EL (cell line): ENCODE results near the gene NOTCH2NLA.
"Not testable (repeated sequence)": the region's sequence is repeated elsewhere in the genome, so short reads cannot be mapped to it uniquely, and the experiment has no call there.

Experiments used
- DNase-seq: peaks from one replicate; pipeline ENCODE4 v3.0.0-alpha.2; 2016

NOTCH2NLA gene

DNA sequence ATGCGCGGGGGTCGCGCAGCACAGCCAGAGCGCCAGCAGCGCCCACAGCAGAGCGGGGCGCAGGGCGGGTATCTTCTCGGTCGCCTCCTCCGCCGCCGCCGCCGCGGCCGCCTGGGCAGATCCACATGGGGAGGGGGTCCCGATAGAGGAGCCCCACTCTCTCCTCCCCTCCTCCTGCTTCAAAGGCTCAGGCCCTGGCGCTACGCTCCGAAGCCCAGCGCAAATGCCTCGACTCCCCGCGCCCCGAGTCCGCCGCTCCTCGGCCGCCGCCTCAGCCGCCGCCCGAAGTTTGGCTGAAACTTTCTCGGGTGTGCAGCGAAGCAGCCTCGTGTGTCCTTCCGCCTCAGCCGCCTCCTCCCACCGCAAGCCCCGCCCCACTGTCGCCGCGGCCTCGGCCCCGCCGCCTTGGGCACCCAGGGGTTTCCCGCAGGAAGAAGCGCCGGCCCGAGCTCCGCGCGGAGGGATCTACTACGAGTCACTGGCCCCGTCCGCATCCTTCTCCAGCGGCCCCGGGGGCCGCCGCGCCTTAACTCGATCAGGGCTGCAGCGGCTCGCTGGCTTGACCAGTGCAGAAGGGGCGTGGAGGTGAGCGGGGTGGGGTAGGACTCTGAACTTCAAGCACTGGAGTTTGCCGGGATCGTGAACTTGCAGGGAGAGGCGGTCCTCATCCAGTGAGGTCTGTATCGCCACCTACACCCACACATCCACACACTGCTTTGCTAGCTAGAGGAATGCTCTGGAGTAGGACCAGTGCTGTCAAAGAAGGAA, at the start of gene NOTCH2NLA:
Gene NOTCH2NLA (minus strand): TSS at position 312 of the 768 bp plus-strand sequence. CDS start 39,684 bp downstream, outside the sequence.
- not testable (repeated sequence) for DNase-seq

DNA sequence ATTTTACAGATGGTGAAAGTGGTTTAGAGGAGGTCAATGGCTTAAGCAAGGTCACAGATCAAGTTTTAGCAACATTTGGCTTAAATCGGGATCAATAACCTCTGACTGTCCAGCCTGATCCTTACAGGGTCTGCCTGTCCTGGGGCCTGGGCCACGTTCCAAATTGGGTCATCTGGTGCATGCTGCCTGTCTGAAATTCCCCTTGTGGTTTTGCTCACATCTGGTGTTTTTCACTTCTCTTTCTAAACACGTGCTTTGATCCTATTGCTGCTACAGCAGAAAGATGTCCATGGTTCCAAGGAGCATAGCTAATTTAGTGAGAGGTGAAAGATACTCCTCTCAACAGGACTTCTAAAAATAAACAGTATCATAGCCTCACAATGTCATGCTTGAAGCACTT, 49.5 kb upstream of the NOTCH2NLA start:
- DNase-seq, result not testable (repeated sequence)

DNA sequence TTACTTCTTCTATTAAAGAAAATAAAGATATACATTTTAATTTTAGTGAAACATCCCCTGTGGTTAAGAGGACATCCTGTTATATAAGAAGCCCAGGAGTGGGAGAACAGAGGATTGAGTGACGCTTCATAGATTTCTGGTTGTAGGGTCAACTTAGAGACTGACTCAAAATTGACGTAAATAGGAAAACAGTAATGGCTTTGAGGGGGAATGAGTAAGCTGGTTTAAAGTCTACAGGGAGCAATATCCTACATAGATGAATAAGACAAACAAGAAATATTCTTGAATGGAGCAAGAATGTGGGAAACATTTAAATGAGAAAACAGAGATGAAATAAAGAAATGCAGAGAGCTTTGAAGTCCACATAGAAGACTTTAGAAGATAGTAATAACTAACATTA, 48.3 kb upstream of the NOTCH2NLA start:
- not testable (repeated sequence) for DNase-seq

DNA sequence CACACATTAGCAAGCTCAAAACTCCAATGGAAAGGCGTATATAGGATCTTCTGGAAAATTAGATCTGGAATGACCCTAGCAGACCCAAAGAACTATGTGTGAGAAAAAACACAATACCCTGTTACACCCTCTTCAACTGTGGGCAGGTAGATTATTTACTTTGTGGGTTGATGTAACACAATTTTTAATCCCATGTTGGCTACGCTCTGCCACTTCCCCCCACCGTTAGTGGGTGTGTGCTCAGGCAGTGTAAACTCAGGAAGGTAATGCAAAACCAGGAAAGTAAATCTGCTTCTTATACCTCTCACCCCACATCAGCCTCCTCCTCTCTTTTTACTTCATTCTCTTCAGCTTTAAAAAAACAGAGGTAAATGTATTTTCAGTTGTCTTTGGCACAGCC, 45.3 kb upstream of the NOTCH2NLA start:
- not testable (repeated sequence) for DNase-seq

DNA sequence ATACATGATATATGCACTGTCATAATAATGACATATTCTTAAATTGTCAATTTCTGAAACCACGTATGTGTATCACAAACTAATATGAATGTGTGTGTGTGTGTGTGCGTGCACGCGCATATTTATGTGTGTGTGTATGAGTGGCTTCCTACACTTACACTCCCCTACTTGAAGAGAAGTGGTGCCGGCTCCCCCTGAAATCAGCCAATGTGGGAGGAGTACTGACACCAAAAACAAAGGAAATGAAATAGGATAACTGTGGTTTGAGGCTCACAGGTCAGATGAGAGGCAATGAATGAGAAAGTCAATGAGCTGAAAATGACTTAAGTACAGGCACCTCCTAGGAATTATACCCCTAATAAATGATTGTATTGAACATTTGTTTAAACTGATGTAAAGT, 44.4 kb upstream of the NOTCH2NLA start:
- DNase-seq, result not testable (repeated sequence)

DNA sequence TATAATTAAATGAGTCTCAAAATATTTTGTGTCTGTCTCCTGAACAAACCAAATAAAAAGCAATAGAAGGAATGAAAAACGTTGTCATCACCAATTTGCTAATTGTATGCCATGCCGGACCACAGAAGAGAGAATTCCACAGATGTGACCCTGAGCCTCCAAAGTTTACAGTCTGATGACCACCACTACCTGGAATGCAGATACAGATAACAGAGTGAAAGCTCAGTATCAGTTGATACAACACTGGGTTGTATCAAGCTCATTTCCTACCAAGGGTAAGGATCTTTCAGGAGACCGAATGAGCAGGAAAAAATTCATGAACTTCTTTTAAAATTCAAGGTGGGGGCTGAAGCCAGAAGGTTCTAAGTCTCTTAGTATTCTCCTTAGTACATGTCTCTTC, 43.9 kb upstream of the NOTCH2NLA start:
- not testable (repeated sequence) for DNase-seq

DNA sequence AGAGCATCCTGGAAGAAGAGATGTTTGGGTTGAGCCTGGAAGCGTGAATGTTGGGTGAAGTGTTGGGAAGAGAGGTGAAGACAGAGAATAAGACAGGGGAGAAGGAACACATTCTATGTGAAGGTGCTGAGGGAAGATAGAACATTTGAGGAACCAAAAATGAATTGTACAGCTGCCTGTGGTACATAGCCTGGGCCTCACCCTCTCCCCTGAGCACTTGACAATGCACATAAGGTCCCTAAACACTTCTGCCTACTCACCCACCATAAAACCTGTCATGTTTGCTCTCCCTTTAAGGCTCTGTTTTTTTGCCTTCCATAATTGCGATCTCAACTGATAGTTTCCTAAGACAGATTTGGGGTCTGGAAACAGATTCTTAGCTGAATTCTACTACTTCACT, 43.2 kb upstream of the NOTCH2NLA start:
- DNase-seq, result not testable (repeated sequence)

DNA sequence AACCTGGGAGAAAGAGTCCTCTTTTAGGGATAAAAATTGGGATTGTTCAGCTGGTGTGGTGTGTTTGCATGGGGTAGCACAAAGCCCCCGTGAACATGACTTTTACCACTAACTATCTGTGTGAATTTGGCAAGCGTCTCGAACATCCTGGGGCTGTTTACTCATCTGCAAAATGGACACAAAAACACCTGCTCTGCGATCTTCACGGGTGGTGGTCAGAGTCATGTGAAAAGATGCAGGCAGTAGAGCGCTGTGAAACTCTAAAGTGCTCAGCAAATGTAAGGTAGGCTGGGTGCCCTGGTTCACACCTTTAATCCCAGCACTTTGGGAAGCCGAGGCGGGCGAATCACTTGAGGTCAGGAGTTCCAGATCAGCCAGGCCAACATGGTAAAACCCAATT, 41.3 kb upstream of the NOTCH2NLA start:
- DNase-seq, result not testable (repeated sequence)

DNA sequence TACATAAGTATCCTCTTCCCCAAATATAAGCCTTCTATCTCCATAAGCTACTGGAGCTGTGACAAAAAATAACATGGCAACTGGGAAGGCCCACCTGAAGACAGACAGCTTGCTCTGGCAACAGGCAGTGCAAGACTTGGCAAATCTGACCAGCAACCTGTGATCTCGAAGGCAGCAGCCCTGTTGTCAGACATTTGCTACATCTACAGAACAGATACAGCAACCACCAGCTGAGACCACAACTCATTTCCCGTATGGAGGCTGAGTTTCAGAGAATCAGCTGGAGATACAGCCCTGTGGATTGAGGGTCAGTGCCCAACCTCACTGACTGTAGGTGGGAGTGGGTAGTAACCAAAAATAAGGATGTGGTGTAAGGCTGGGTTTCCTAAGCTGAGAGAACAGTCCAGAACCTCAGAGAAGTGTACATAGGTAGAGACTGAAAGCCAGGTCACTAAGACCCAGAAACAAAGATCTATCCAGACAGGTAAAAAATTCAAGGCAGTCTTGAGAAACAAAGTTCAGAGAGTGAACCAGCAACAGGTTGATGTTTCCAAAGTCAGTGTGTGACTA, 37.4 kb upstream of the NOTCH2NLA start:
- DNase-seq, result not testable (repeated sequence)

DNA sequence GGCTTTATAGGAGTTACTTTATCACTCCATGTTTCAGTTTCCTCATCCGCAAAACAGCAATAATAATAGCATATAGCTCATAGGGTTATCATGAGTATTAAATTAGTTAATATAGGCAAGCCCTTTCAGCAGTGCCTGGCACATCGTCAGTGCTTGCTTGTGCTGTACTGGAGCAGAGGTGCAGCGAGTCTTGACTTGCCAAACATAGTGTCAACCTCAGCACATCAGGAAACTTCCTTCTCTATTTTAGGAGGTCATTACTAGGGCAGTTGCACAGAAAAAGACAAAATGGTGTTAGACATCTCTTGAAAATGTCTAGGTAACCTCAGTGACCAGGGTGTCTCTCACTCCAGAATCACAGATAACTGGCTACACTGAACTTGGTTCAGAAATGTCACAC, 35.9 kb upstream of the NOTCH2NLA start:
- not testable (repeated sequence) for DNase-seq

DNA sequence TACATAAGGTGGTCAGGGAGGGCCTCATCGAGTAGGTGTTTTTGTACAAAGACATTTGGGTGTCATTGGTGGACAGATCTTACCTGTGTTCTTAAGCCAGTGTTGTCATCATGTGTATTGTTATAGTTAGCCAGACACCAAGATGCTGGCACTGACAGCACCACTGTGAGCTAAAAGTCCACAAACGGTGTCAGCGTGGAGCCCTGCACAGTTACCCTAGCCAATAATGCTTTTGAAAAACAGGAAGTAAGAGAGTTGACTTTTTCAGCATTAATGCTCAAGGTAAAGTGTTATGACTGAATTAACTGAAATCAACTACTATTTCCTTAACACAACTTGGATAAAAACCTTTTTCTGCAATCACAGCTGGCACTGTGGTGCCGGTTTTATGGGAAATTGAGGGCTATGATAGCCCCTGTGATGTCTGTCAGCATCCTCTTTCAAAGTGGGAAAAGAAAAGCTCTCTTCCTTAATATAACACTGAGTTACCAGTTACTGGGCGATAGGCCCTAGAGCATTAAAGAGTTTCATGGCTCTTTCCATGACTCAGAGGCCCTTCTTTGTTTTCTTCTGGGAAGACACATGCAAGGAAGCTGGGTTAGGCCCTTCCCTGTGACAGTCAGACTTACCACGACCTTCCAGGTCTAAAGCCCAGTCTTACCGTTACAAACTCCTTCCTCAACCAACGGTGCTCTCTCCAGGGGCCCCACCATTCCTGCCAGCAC, 31.3 kb upstream of the NOTCH2NLA start:
- DNase-seq, result not testable (repeated sequence)

DNA sequence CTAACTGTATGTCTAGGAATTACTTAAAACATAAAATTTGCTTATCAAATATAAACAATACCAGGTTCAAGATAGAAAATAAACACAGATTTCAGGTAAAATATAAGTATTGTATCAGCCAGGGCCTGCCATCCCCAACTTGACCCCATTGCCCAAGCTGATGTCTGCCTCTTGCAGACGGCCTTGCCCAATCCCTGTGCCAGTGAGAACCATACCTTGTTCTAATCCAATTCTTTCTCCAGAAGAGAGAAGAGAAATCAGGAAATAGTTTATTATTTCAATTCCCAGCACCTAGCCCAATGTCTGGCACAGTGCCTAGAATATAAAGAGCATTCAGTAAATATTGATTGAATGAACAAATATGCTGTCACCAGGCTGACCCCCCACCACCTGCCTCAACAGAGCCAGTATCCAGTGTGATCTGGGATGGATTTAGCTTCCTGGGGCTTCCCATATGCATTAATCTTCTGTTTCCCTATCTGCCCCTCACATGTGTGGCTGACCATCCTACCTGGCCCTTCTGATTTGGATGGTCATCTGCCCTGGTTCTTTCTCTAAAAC, 29.3 kb upstream of the NOTCH2NLA start:
- DNase-seq, result not testable (repeated sequence)

DNA sequence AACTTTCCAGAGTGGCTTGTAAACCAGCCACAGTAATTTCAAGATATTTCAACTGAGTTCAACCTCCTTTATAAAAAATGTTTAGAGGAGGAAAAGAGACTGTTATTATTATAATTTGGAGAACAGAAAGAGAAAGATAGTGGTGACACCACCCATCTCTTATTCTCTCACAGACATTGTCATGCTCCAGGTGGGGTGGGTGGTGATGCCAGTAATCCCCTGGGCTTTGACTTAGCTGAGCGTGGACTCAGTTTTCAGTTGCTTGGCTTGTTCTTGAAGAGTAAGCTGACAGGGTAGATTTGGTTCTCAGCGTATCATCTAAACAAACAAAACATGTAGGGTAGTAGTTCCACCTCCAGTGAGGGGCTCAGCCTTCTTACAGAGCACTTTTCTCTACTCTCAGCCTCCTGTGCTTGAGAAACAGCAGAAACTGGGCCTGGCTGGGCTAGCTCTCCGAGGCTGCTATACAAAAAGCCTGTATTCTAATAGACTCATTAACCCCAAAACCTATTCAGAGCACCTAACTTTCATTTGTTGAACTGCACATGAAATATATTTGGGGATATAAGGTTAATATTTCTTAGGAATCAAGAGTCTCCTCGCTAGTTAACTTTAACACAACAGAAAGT, 25.9 kb upstream of the NOTCH2NLA start:
- DNase-seq, result not testable (repeated sequence)

DNA sequence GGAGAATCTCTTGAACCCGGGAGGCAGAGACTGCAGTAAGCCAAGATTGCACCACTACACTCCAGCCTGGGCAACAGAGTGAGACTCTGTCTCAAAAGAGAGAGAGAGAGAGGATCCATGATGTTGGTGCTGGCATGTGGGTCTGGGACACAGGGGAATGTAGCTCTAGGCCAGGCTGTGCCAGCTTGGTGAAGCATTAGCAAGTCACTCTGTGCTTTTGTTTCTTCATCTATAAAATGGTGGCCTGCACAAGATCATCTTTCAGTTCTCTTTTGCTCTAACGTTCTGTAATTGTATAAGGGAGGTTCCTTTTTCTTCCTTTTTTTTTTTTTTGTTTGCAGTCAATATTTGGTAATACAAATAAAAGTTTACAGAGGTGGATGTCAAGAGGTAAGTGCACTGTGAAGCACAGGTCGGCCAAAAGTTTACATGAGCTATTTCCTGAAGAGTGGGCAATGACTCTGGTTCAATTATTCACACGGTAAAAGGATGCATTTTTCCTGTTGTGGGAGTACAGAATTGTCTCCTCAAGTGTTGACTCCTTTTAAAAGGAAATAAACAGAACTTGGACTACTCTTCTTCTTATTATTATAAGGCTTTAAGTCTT, 24.5 kb upstream of the NOTCH2NLA start:
- DNase-seq, result not testable (repeated sequence)

DNA sequence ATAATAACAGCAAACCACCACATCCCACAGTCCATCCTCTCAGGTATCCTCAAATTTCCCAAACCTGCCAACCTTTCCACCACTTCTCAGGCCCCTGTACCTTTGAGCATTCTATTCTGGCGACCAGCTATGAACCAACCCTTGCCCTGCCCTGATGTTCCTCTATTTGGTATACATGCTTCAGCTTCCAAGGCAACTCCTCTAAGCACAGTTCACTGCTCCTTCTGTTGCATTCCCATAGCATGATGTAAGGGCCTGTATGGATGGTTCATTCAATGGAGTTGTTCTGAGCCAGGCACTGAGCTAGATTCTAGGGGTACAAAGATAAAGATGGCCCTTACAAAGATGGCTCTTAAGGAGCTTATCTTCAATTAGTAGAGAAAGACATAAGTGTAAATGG, 22.7 kb upstream of the NOTCH2NLA start:
- not testable (repeated sequence) for DNase-seq

DNA sequence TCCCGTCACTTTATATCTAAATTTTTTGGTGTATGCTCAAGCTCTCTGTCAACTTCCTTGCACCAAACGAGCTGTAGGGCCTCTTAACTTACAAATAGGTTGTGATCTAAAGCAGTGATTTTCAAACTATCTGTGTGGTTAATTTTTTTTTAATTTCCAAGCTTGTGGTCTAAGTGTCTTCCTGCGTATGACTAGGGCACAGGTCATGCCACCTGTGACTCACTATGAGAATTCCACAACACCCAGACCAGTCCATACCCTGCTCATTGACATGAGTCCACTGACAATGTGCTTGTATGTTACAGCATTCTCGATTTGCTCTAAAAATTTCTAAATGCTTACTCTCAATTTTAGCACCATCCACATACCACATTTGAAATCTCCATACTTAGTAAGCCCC, 19.8 kb upstream of the NOTCH2NLA start:
- DNase-seq, result not testable (repeated sequence)

DNA sequence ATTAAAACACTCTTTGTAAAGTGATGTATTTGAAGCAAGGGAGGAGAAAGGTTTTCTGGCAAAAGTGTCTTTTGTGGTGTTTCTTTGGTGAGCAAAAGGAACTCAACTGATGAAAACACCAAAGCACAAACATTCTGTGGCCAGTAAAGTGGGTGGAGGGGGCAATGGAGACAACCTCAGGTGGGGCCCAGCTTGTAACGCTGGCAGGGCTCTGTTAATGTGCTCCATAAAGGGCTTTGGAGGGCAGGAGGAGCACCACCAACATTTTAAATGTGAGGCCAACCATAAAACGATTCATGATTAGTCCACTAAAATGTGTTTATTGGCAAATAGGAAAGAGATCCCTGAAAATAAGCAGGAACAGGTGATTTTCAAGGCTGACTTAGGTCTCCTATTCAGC, 7.8 kb upstream of the NOTCH2NLA start:
- not testable (repeated sequence) for DNase-seq

DNA sequence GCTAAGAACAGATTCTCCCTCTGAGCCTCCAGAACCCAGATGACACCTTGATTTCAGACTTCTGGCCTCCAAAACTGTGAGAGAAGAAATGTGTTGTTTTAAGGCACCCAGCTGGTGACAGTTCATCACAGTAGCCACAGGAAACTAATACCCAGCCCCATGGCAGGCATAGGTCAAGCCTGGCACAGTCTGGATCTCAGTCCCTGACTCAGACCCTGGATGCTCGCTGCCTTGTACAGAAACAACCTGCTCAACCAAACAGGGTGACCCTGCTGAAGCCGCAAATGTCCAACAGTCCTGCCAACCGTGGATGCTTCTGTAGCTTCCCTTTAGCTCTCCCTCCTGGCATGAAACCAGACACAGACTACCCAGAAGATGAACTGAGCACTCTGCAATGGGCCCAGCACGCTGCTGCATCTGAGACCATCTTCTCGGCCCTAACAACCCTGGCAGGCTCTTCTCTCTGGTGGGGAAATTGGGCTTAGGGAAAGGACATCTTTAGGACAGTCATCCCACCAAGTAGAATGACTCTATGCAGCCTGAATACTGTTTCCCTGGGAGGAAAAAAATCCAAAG, 7.3 kb upstream of the NOTCH2NLA start:
- not testable (repeated sequence) for DNase-seq

DNA sequence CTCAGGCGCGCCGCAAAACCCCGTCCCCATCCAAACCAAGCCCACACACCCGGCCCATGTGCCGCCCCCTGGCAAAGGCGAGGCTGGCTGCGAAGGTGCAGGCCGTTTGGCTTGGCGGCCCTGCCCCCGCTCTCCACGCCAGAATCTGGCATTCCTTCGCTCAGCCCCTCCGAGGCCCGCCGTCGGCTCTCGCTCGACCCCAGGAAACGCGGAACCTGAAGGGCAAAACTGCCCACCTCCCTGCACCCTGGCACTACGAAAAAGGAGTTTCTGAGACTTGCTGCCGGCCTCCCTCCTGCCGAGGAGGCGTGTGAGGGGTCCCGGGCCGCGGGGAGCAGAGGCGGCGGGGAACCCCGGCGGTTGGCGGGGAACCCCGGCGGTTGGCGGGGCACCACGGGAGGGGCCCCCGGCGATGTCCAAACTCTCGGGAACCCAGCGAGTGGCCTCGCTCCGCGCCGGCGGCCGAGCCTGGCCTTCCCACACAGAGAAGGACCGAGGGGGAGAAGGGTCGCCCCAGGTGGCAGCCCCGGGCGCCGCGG, 608 bp downstream of the NOTCH2NLA start:
- DNase-seq, result not testable (repeated sequence)

DNA sequence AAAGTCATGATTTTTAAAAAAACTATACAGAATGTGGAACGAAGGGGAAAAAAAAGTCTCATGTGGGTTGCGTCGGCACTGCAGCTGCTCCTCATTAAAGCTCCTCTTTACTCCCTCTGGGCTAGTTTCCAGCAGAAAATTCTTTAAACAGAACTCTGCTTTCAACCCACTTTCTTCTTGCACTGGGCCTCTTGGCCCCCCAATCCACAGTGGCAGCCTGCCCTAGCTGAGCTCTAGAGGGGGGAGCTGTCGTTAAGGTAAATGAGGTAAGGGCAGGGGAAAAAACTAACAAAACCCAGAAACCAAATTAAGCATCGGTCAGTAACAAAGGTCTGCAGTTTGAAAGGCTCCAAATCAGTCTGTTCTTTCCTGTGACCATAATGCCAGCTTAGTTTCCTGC, 54.3 kb downstream of the NOTCH2NLA start:
- DNase-seq, result not testable (repeated sequence)

DNA sequence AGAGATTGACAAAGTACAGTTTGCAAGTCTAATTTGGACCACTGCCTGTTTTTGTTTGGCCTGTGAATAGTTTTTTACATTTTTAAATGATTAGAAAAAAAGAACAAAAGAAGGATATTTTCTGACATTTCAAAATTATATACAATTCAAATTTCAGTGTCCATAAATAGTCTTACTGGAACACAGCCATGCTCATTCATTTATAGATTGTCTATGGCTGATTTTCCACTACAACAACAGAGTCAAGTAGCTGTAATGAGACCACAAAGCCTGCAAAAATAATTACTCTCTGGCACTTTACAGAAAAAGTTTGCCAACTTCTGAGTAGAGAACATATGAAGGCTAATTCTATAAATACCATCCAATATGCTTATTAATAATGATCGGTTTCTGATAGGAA, 61.1 kb downstream of the NOTCH2NLA start:
- not testable (repeated sequence) for DNase-seq

DNA sequence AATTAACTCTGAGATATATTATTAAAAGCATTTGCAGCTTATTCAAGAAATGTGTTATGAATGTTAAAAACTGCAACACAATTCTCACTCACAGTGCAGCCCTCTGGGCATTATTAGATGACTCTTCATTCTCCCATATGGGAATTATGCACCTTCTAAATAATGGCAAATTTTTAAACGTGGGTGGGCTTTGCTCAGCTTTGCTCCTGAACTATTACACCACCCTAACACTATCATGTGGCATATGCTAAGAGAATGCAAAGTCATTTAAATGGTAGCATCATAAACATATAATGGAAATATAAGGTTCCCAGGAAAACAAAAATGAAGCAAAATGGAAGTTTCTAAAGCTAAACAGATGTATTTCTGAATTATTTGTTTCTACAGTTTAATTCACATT, 61.5 kb downstream of the NOTCH2NLA start:
- DNase-seq, result not testable (repeated sequence)
